GM12878 (cell line): Measurements from ENCODE around the gene APOH. TPM values are rescaled to one million over a fixed set of nuclear protein-coding genes. Genes with fewer than 3 reads are reported as not detected.

Source experiments
- ATAC-seq: fragments of 200-7000 bp; cut with Tn5 transposase; 3 replicates; pipeline ENCODE4 v1.9.1; 2020; ENCODE audit warnings: mild to moderate bottlenecking, moderate library complexity
- BruUV-seq: library from RNA; stranded (reverse); fragments of 400-500 nt; replicated peaks from 2 replicates; lab custom pipeline; 2021; lab: Mats Ljungman, UMichigan
- CTCF ChIA-PET: fragments of 300-600 bp; sonication (Branson Sonifier 250); formaldehyde crosslinking; extraction: SDS; loops from one replicate; lab custom pipeline; 2021; ENCODE audit warnings: inconsistent platforms; lab: Yijun Ruan, JAX
- POLR2A ChIA-PET: fragments of 350-600 bp; formaldehyde crosslinking; extraction: SDS; loops from one replicate; lab custom pipeline; 2021; ENCODE audit warnings: inconsistent platforms; lab: Charles Lee
- RAD21 ChIA-PET: fragments of 300-600 bp; sonication (Branson Sonifier 250); formaldehyde crosslinking; loops from one replicate; lab custom pipeline; 2023; ENCODE audit warnings: antibody characterized with exemption; ENCODE audit not compliant: unreplicated experiment; lab: Charles Lee
- SMC1A ChIA-PET: fragments of 300-600 bp; sonication (Branson Sonifier 250); formaldehyde crosslinking; loops from one replicate; lab custom pipeline; 2023; ENCODE audit not compliant: unreplicated experiment, uncharacterized antibody; lab: Charles Lee
- DNase-seq: peaks from one replicate; pipeline ENCODE4 v3.0.0-alpha.2; 2011; ENCODE audit warnings: low read depth, low spot score
- FAIRE-seq: peaks from 3 replicates; lab custom pipeline; 2011; peaks lifted over from hg19 to GRCh38; lab: Jason Lieb, UNC
- H2AFZ ChIP-seq: 2 replicates; pipeline ENCODE4 v1.6.0; 2011; ENCODE audit warnings: low read depth, low read length, control low read depth; ENCODE audit not compliant: control insufficient read depth
- H3K27ac ChIP-seq: 2 replicates; pipeline ENCODE4 v1.5.1; 2011; ENCODE audit warnings: control low read depth; ENCODE audit not compliant: control insufficient read depth, insufficient read depth
- H3K27me3 ChIP-seq, 2 experiments: replicated peaks in 1 of 2; 2 replicates each; pipeline versions ENCODE4 v1.6.0 to v1.6.1; 2011; ENCODE audit warnings: low read length in 1 of 2; ENCODE audit not compliant: control insufficient read depth in 2 of 2, insufficient read depth in 2 of 2
- H3K36me3 ChIP-seq, 2 experiments: 2 replicates each; pipeline ENCODE4 v1.5.1; 2011; ENCODE audit warnings: low read length in 1 of 2; ENCODE audit not compliant: control insufficient read depth in 2 of 2, insufficient read depth in 2 of 2
- H3K4me1 ChIP-seq: 2 replicates; pipeline ENCODE4 v1.6.1; 2011; ENCODE audit warnings: mild to moderate bottlenecking, low read length, moderate library complexity, mixed read lengths; ENCODE audit not compliant: control insufficient read depth, insufficient read depth
- H3K4me2 ChIP-seq: 2 replicates; pipeline ENCODE4 v1.6.0; 2011; ENCODE audit warnings: control low read depth; ENCODE audit not compliant: control insufficient read depth, insufficient read depth
- H3K4me3 ChIP-seq: fragments of 200-600 bp; sonication (generic); 2 replicates; pipeline ENCODE4 v1.5.1; 2016
- H3K79me2 ChIP-seq: 2 replicates; pipeline ENCODE4 v1.6.0; 2011; ENCODE audit warnings: low read length; ENCODE audit not compliant: control insufficient read depth, insufficient read depth
- H3K9ac ChIP-seq: 2 replicates; pipeline ENCODE4 v1.8.0; 2011; ENCODE audit warnings: low read length, control low read depth, mixed read lengths; ENCODE audit not compliant: control insufficient read depth, insufficient read depth
- H3K9me3 ChIP-seq: replicated peaks from 3 replicates; pipeline ENCODE4 v1.5.1; 2011; ENCODE audit warnings: mild to moderate bottlenecking, low read length; ENCODE audit not compliant: control insufficient read depth, insufficient read depth
- H4K20me1 ChIP-seq: 2 replicates; pipeline ENCODE4 v1.6.0; 2011; ENCODE audit not compliant: control insufficient read depth, insufficient read depth
- ASH2L ChIP-seq: fragments of 300-600, 200-600 bp; sonication (generic); IDR thresholded peaks from 2 replicates; pipeline ENCODE4 v1.6.1; 2017; ENCODE audit warnings: low read depth, mild to moderate bottlenecking, borderline replicate concordance
- CTCF ChIP-seq, 3 experiments: IDR thresholded peaks in 2 of 3; conservative IDR thresholded peaks in 1 of 3; 2 replicates each; pipeline ENCODE4 v1.5.1; 2011; ENCODE audit warnings: low read depth in 3 of 3, low read length in 3 of 3, mild to moderate bottlenecking in 3 of 3, control low read depth in 2 of 3, moderate library complexity in 2 of 3, inconsistent platforms in 1 of 3, mixed read lengths in 1 of 3; ENCODE audit not compliant: control insufficient read depth in 2 of 3, insufficient read depth in 1 of 3; ENCODE audit errors: extremely low read depth in 1 of 3
- HDAC2 ChIP-seq: fragments of 200-600 bp; sonication (generic); IDR thresholded peaks from 2 replicates; pipeline ENCODE4 v1.6.1; 2017
- IRF5 ChIP-seq: fragments of 450-650 bp; IDR thresholded peaks from 2 replicates; pipeline ENCODE4 v1.6.1; 2017; ENCODE audit warnings: borderline replicate concordance
- MXI1 ChIP-seq: fragments of 150-350 bp; IDR thresholded peaks from 2 replicates; pipeline ENCODE4 v1.6.1; 2011; ENCODE audit warnings: low read depth, mild to moderate bottlenecking, inconsistent platforms, low read length, improper control_type of control experiment
- PKNOX1 ChIP-seq: fragments of 450-650 bp; IDR thresholded peaks from 2 replicates; pipeline ENCODE4 v1.6.1; 2016; ENCODE audit warnings: mild to moderate bottlenecking
- REST ChIP-seq: IDR thresholded peaks from 2 replicates; pipeline ENCODE4 v1.6.1; 2012; ENCODE audit warnings: mild to moderate bottlenecking, low read depth, low read length
- TCF7 ChIP-seq: IDR thresholded peaks from 2 replicates; pipeline ENCODE4 v1.6.1; 2014; ENCODE audit warnings: antibody characterized with exemption, borderline replicate concordance
- USF1 ChIP-seq: IDR thresholded peaks from 2 replicates; pipeline ENCODE4 v1.6.1; 2011; ENCODE audit warnings: borderline replicate concordance, low read depth, mild to moderate bottlenecking, moderate library complexity, mixed read lengths, low read length; ENCODE audit not compliant: insufficient read depth; ENCODE audit errors: extremely low read length
- ZBTB11 ChIP-seq: fragments of 450-650 bp; formaldehyde crosslinking; IDR thresholded peaks from 2 replicates; pipeline ENCODE4 v1.5.0; 2022; ENCODE audit warnings: mild to moderate bottlenecking, missing genetic modification characterization
- WGBS: methylation state at CpG from one replicate; pipeline ENCODE4 v1.1.6; 2016; ENCODE audit warnings: low lambda C conversion rate; ENCODE audit not compliant: insufficient replicate concordance, insufficient coverage; ENCODE audit errors: missing lambda C conversion rate; 5-methylcytosine and 5-hydroxymethylcytosine counted together
- in situ Hi-C: fragments of 300-500 bp; cut with MboI; formaldehyde crosslinking; loops from 9 replicates; pipeline ENCODE4 v1.14.3; 2018; ENCODE audit warnings: mixed read lengths
- intact Hi-C: fragments of 100-400 bp; cut with micrococcal nuclease; formaldehyde crosslinking; loops from one replicate; pipeline ENCODE4 v1.14.2; 2022; ENCODE audit not compliant: unreplicated experiment
- polyA plus RNA-seq, 11 experiments: library from polyadenylated mRNA; depleted of rRNA in 4 of 11; unstranded in 6 of 11; stranded (reverse) in 5 of 11; fragments of >200 nt; fragmentation: Nextera tagmentation in 4 of 11; fragmentation: Illumina TruSeq in 1 of 11; extraction: Ambion mirVana in 4 of 11; extraction: Trizol in 1 of 11; gene quantifications; 1 replicate in 1 of 11; 2 replicates in 10 of 11; pipeline versions ENCODE4 v1.2.1 to v1.2.3, GENCODE V29; 2011 to 2016; ENCODE audit warnings: inconsistent platforms in 2 of 11, missing spikeins in 2 of 11, low read depth in 1 of 11
- total RNA-seq, 4 experiments: library from RNA; depleted of rRNA in 3 of 4; stranded (reverse); fragments of >200 nt in 3 of 4; fragmentation: Illumina TruSeq in 1 of 4; extraction: Trizol in 1 of 4; gene quantifications; 2 replicates each; pipeline versions ENCODE4 v1.2.1 to v1.2.3, GENCODE V29; 2013 to 2021

APOH gene
- total and polyA plus RNA-seq, 10 of the 15 experiments (the other 5 are each of a cell fraction or from before 2014, with no cell fraction given) = 1.8 TPM; not detected in 9

GRCh38 chr17:66172691-66173223 is 56.5 kb downstream of the APOH start:
- no TSS peak for BruUV-seq
- Histone ChIP-seq H3K9ac (no peak overlapping the region), H3K36me3 (no peaks in the 10 kb centered on the region), H2AFZ (no peak overlapping the region), H3K79me2 (no peaks in the 10 kb centered on the region), H3K27ac (no peak overlapping the region), H3K4me1 (no peaks in the 10 kb centered on the region), H3K4me2 (no peak overlapping the region), H3K4me3 (no peak overlapping the region), H4K20me1 (no peaks in the 10 kb centered on the region), H3K9me3 (no peaks in the 10 kb centered on the region), H3K27me3 (no peaks in the 10 kb centered on the region; a peak in 1 of 4 replicates)
- POLR2A ChIA-PET = no interaction called here
- in situ Hi-C loops (no loop called here), intact Hi-C loops (no loop called here)
- SMC1A ChIA-PET = no interaction called here
- DNase-seq (no peak), FAIRE-seq (no peak), ATAC-seq (no peak)
- WGBS = 43% methylated on average over 2 of the region's 2 CpGs
- CTCF ChIA-PET = interaction anchor here (0.7 to 0.9 kb wide), 2 partner anchors 9 to 941 kb away, joined by 3 read pairs; no protein-coding TSS in a partner anchor
- RAD21 ChIA-PET = interaction anchor here (1.2 kb wide), 1 partner anchor 11 kb away, joined by 3 read pairs; no protein-coding TSS in a partner anchor
- TF ChIP-seq PKNOX1 = no peak
- TF ChIP-seq ASH2L = no peak
- TF ChIP-seq CTCF (IDR thresholded peaks at IDR 0.05 in 2 of 3, conservative IDR thresholded peaks at IDR 0.05 in 1 of 3; ENCODE audit: control insufficient read depth in 2 of 3, extremely low read depth in 1 of 3, insufficient read depth in 1 of 3, low read depth in 3 of 3, low read length in 3 of 3) = no peak
- TF ChIP-seq USF1 = no peak
- TF ChIP-seq TCF7 = no peak
- no peak for TF ChIP-seq HDAC2
- TF ChIP-seq IRF5 = no peak
- TF ChIP-seq ZBTB11 (CRISPR knock-in tag) = no peak
- TF ChIP-seq MXI1 = no peak
- no peak for TF ChIP-seq REST
